ENCODE results near the gene GFM1.

GRCh38 chr3:158642474-158643210, 1.7 kb upstream of the GFM1 start:
- TF ChIP-seq REST (IDR thresholded peaks at IDR 0.05; ENCODE audit: unreplicated experiment) (no peak), CTCF (conservative IDR thresholded peaks at IDR 0.05; ENCODE audit: low read depth in 2 of 2) (no peak), ZNF331 (CRISPR knock-in tag; IDR thresholded peaks at IDR 0.05; ENCODE audit: low read depth) (no peak), JUNB (IDR thresholded peaks at IDR 0.05; ENCODE audit: unreplicated experiment) (no peak), EZH2 (IDR thresholded peaks at IDR 0.05; ENCODE audit: low read depth, unreplicated experiment) (no peak), ETS1 (IDR thresholded peaks at IDR 0.05) (no peak), POLR2AphosphoS5 (IDR thresholded peaks at IDR 0.05; ENCODE audit: low read depth) (no peak)
